ENCODE measurements around the gene SLC34A1.

SLC34A1 gene

GRCh38 chr5:177351392-177352329 is 32.6 kb upstream of the SLC34A1 start, which contains the start of gene LMAN2 (continued):
- TF ChIP-seq ATF2 (tag by site-specific recombination; IDR thresholded peaks at IDR 0.05; ENCODE audit: low read depth) (no peak), ZNF664 (tag by site-specific recombination; IDR thresholded peaks at IDR 0.05) (0 out of 2 replicates have a peak, but pooled peaks have one; percentile 36), ZNF214 (tag by site-specific recombination; IDR thresholded peaks at IDR 0.05; ENCODE audit: borderline replicate concordance) (no peak), ZNF629 (tag by site-specific recombination; IDR thresholded peaks at IDR 0.05) (peak; percentile 87), REST (tag by site-specific recombination; IDR thresholded peaks at IDR 0.05) (peak; percentile 52; the same call in 1 of the 2 replicates), SCRT2 (tag by site-specific recombination; IDR thresholded peaks at IDR 0.05) (no peak), ZNF37A (tag by site-specific recombination; IDR thresholded peaks at IDR 0.05) (no peak), IKZF3 (tag by site-specific recombination; IDR thresholded peaks at IDR 0.05) (no peak), ZNF394 (tag by site-specific recombination; IDR thresholded peaks at IDR 0.05; ENCODE audit: borderline replicate concordance) (peak; percentile 74; the same call in 1 of the 2 replicates), ZNF354C (tag by site-specific recombination; IDR thresholded peaks at IDR 0.05; ENCODE audit: borderline replicate concordance, low read depth) (no peak), FEZF1 (tag by site-specific recombination; IDR thresholded peaks at IDR 0.05) (0 out of 2 replicates have a peak, but pooled peaks have one; percentile 14), ZNF473 (tag by site-specific recombination; IDR thresholded peaks at IDR 0.05) (no peak), BCL11B (tag by site-specific recombination; IDR thresholded peaks at IDR 0.05; ENCODE audit: low read depth) (no peak), ZNF548 (tag by site-specific recombination; IDR thresholded peaks at IDR 0.05) (no peak), ZNF324 (tag by site-specific recombination; IDR thresholded peaks at IDR 0.05) (peak; percentile 70; the same call in 1 of the 2 replicates), ZNF529 (tag by site-specific recombination; IDR thresholded peaks at IDR 0.05; ENCODE audit: insufficient replicate concordance) (no peak), MYNN (tag by site-specific recombination; IDR thresholded peaks at IDR 0.05; ENCODE audit: borderline replicate concordance) (no peak), ZNF19 (tag by site-specific recombination; IDR thresholded peaks at IDR 0.05; ENCODE audit: low read depth) (no peak), ZNF624 (tag by site-specific recombination; IDR thresholded peaks at IDR 0.05) (no peak), ZNF341 (tag by site-specific recombination; IDR thresholded peaks at IDR 0.05; ENCODE audit: low read depth) (peak; percentile 100), KLF1 (tag by site-specific recombination; IDR thresholded peaks at IDR 0.05) (no peak; the same call in 1 of the 2 replicates), ZNF549 (tag by site-specific recombination; IDR thresholded peaks at IDR 0.05) (no peak), ZBTB20 (tag by site-specific recombination; IDR thresholded peaks at IDR 0.05) (peak; percentile 82; the same call in 1 of the 2 replicates), ZNF398 (tag by site-specific recombination; IDR thresholded peaks at IDR 0.05) (no peak), ZNF626 (tag by site-specific recombination; IDR thresholded peaks at IDR 0.05) (no peak), ZNF639 (tag by site-specific recombination; IDR thresholded peaks at IDR 0.05) (peak; percentile 81; the same call in 1 of the 2 replicates)
- TF ChIP-seq, protein P1, sequence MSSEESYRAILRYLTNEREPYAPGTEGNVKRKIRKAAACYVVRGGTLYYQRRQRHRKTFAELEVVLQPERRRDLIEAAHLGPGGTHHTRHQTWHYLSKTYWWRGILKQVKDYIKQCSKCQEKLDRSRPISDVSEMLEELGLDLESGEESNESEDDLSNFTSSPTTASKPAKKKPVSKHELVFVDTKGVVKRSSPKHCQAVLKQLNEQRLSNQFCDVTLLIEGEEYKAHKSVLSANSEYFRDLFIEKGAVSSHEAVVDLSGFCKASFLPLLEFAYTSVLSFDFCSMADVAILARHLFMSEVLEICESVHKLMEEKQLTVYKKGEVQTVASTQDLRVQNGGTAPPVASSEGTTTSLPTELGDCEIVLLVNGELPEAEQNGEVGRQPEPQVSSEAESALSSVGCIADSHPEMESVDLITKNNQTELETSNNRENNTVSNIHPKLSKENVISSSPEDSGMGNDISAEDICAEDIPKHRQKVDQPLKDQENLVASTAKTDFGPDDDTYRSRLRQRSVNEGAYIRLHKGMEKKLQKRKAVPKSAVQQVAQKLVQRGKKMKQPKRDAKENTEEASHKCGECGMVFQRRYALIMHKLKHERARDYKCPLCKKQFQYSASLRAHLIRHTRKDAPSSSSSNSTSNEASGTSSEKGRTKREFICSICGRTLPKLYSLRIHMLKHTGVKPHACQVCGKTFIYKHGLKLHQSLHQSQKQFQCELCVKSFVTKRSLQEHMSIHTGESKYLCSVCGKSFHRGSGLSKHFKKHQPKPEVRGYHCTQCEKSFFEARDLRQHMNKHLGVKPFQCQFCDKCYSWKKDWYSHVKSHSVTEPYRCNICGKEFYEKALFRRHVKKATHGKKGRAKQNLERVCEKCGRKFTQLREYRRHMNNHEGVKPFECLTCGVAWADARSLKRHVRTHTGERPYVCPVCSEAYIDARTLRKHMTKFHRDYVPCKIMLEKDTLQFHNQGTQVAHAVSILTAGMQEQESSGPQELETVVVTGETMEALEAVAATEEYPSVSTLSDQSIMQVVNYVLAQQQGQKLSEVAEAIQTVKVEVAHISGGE (tag by site-specific recombination; conservative IDR thresholded peaks at IDR 0.05; ENCODE audit: low read depth): peak; percentile 99

Measured in HEK293 (cell line).